B cell (primary cell): ENCODE results near the gene ATP2B3. TPM values are rescaled to one million over a fixed set of nuclear protein-coding genes. Genes with fewer than 3 reads are reported as not detected.
A peak's percentile ranks its signal among the peaks of the same experiment; 100 is the strongest.

Experiments used
- ATAC-seq: fragments of 200-7000 bp; cut with Tn5 transposase; one replicate; pipeline ENCODE4 v1.10.0; 2021; ENCODE audit warnings: low read depth, mild to moderate bottlenecking, moderate number of reproducible peaks, moderate library complexity
- CTCF ChIA-PET: fragments of 350-600 bp; sonication (Branson Sonifier 250); formaldehyde crosslinking; loops from one replicate; lab custom pipeline; 2021; ENCODE audit warnings: antibody characterized with exemption, inconsistent platforms; lab: Charles Lee
- POLR2A ChIA-PET: fragments of 350-600 bp; sonication (Branson Sonifier 250); formaldehyde crosslinking; loops from one replicate; lab custom pipeline; 2021; ENCODE audit warnings: antibody characterized with exemption; lab: Charles Lee
- DNase-seq: peaks from one replicate; pipeline ENCODE4 v3.0.0; 2013
- H2AFZ ChIP-seq: 2 replicates; pipeline ENCODE4 v1.6.1; 2012; ENCODE audit warnings: mild to moderate bottlenecking, low read depth, low read length; ENCODE audit not compliant: insufficient read depth, poor library complexity, severe bottlenecking
- H3K27ac ChIP-seq, 2 donors: 1 replicate in 1 of 2; 2 replicates in 1 of 2; pipeline ENCODE4 v1.5.1; 2012 to 2013; ENCODE audit warnings: low read length in 2 of 2, mild to moderate bottlenecking in 2 of 2, moderate library complexity in 1 of 2
- H3K27me3 ChIP-seq, 4 experiments: fragments of 200-600 bp in 1 of 4; sonication (generic) in 1 of 4; replicated peaks in 1 of 4; 1 replicate in 2 of 4; 2 replicates in 2 of 4; pipeline versions ENCODE4 v1.6.1 to v1.7.0; 2013 to 2016; ENCODE audit warnings: low read length in 3 of 4, mild to moderate bottlenecking in 2 of 4, mixed read lengths in 1 of 4, moderate library complexity in 1 of 4; ENCODE audit not compliant: insufficient read depth in 4 of 4, control insufficient read depth in 3 of 4; ENCODE audit errors: control extremely low read depth in 1 of 4
- H3K36me3 ChIP-seq, 2 experiments: replicated peaks in 1 of 2; 1 replicate in 1 of 2; 2 replicates in 1 of 2; pipeline versions ENCODE4 v1.6.1 to v1.7.1; 2013; ENCODE audit warnings: low read length in 1 of 2; ENCODE audit not compliant: insufficient read depth in 2 of 2, control insufficient read depth in 1 of 2; ENCODE audit errors: control extremely low read depth in 1 of 2, extremely low read depth in 1 of 2
- H3K4me1 ChIP-seq, 2 donors: fragments of 200-600 bp in 1 of 2; sonication (generic) in 1 of 2; 1 replicate in 1 of 2; 2 replicates in 1 of 2; pipeline versions ENCODE4 v1.5.1 to v1.6.1; 2013 to 2017; ENCODE audit warnings: low read length in 2 of 2; ENCODE audit not compliant: control insufficient read depth in 2 of 2, insufficient read depth in 2 of 2
- H3K4me2 ChIP-seq: replicated peaks from 2 replicates; pipeline ENCODE3; 2012; ENCODE audit warnings: mild to moderate bottlenecking, low read depth, low read length; ENCODE audit not compliant: poor library complexity, severe bottlenecking
- H3K4me3 ChIP-seq, 5 experiments: fragments of 200-600 bp in 1 of 5; sonication (generic) in 1 of 5; 1 replicate in 3 of 5; 2 replicates in 2 of 5; pipeline versions ENCODE4 v1.5.1 to v1.7.0; 2011 to 2016; ENCODE audit warnings: low read length in 4 of 5, mild to moderate bottlenecking in 4 of 5, low read depth in 2 of 5, control low read depth in 1 of 5, moderate library complexity in 1 of 5; ENCODE audit not compliant: insufficient read depth in 1 of 5; ENCODE audit errors: control extremely low read depth in 1 of 5, extremely low read depth in 1 of 5
- H3K79me2 ChIP-seq: fragments of 200-600 bp; sonication (generic); one replicate; pipeline ENCODE4 v1.6.0; 2016; ENCODE audit warnings: low read length; ENCODE audit not compliant: control insufficient read depth, insufficient read depth
- H3K9ac ChIP-seq: fragments of 200-600 bp; sonication (generic); 2 replicates; pipeline ENCODE4 v1.6.1; 2017; ENCODE audit warnings: mild to moderate bottlenecking, low read length, moderate library complexity
- H3K9me3 ChIP-seq, 3 donors: one replicate each; pipeline versions ENCODE4 v1.6.1 to v1.7.1; 2013; ENCODE audit warnings: low read length in 2 of 3; ENCODE audit not compliant: control insufficient read depth in 2 of 3, insufficient read depth in 1 of 3; ENCODE audit errors: control extremely low read depth in 1 of 3
- H4K20me1 ChIP-seq: 2 replicates; pipeline ENCODE4 v1.6.0; 2012; ENCODE audit warnings: mild to moderate bottlenecking, low read length; ENCODE audit not compliant: insufficient read depth, control insufficient read depth, poor library complexity, severe bottlenecking
- H3K27ac Mint-ChIP-seq: one replicate; pipeline ENCODE4 v1.8.0; 2021; ENCODE audit warnings: mixed read lengths
- H3K27me3 Mint-ChIP-seq: one replicate; pipeline ENCODE4 v1.8.0; 2021; ENCODE audit warnings: mixed read lengths
- H3K4me1 Mint-ChIP-seq: one replicate; pipeline ENCODE4 v1.8.0; 2021; ENCODE audit warnings: mixed read lengths
- H3K4me3 Mint-ChIP-seq: one replicate; pipeline ENCODE4 v1.8.0; 2021; ENCODE audit warnings: mixed read lengths
- H3K9me3 Mint-ChIP-seq: one replicate; pipeline ENCODE4 v1.8.0; 2022; ENCODE audit warnings: mixed read lengths; ENCODE audit not compliant: insufficient read depth
- CTCF ChIP-seq: fragments of 200-600 bp; IDR thresholded peaks from one replicate; pipeline ENCODE4 v1.8.0; 2022; ENCODE audit warnings: antibody characterized with exemption, mild to moderate bottlenecking
- EZH2 ChIP-seq: IDR thresholded peaks from 2 replicates; pipeline ENCODE4 v1.6.1; 2012; ENCODE audit warnings: borderline replicate concordance, low read depth, mild to moderate bottlenecking, moderate library complexity, low read length; ENCODE audit not compliant: insufficient read depth, poor library complexity, severe bottlenecking
- WGBS: methylation state at CpG from one replicate; pipeline ENCODE4 v1.1.5; 2013; ENCODE audit warnings: missing lambda C conversion rate; ENCODE audit not compliant: insufficient coverage; 5-methylcytosine and 5-hydroxymethylcytosine counted together
- intact Hi-C: fragments of 100-400 bp; cut with micrococcal nuclease; formaldehyde crosslinking; loops from one replicate; pipeline ENCODE4 v1.10.0; 2022
- polyA plus RNA-seq: library from polyadenylated mRNA; depleted of rRNA; stranded (reverse); fragments of >200 nt; gene quantifications from 2 replicates; pipeline ENCODE4 v1.2.3, GENCODE V29; 2012
- total RNA-seq, 2 donors: library from RNA; stranded (reverse); fragments of 120-200 nt in 1 of 2; gene quantifications; 1 replicate in 1 of 2; 2 replicates in 1 of 2; pipeline versions ENCODE4 v1.2.3 to v1.2.4, GENCODE V29; 2013 to 2022

Gene ATP2B3
- total and polyA plus RNA-seq, 2 donors (not counting 1 experiment from before 2014, with no cell fraction given): not detected

GRCh38 chrX:153580700-153581386 is 63.4 kb downstream of the ATP2B3 start:
- Histone ChIP-seq H3K4me1 (peaks cover 15 to 23% of the 10 kb centered on the region in 2 donors), H3K4me2 (no peak overlapping the region), H3K79me2 (no peaks in the 10 kb centered on the region), H2AFZ (no peak overlapping the region), H4K20me1 (no peaks in the 10 kb centered on the region), H3K9ac (no peak overlapping the region), H3K4me3 (no peak overlapping the region), H3K9me3 (no peaks in the 10 kb centered on the region), H3K36me3 (no peaks in the 10 kb centered on the region), H3K27ac (no peak overlapping the region), H3K27me3 (no peaks in the 10 kb centered on the region)
- CTCF ChIA-PET: interaction anchor here (1.6 to 2.3 kb wide), 2 partner anchors 20 to 548 kb away, joined by 4 to 6 read pairs; no protein-coding TSS in a partner anchor
- POLR2A ChIA-PET: no interaction called here
- ATAC-seq (no peak), DNase-seq (no peak)
- Mint-ChIP-seq H3K27me3 (no peaks in the 10 kb centered on the region), H3K27ac (no peak overlapping the region), H3K9me3 (no peaks in the 10 kb centered on the region), H3K4me1 (peaks cover 23% of the 10 kb centered on the region), H3K4me3 (no peak overlapping the region)
- intact Hi-C loops: no loop called here
- 100% methylated on average over 1 of the region's 14 CpGs for WGBS
- TF ChIP-seq EZH2 (no peak), CTCF (no peak)

DNA sequence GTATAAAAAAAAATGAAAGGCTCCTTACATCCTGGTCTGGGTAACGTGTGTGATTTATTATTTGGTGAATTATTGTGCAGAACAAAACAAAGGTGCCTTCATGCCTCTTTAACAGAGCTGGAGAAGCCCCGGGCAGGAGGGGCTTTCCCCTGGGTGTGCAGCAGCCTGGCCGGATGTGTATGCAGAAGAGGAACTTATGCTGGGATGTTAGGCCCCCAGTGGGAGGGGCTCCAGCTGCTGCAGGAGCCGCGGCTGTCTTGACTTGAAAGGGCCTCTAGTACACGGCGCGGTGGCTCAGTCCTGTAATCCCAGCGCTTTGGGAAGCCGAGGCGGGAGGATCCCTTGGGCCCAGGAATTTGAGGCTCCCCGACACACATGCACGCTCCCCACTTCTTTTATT is 65.5 kb downstream of the ATP2B3 start:
- 0% methylated on average over 8 of the region's 13 CpGs for WGBS
- H3K27me3 ChIP-seq: no peaks in the 10 kb centered on the region
- TF ChIP-seq EZH2 (no peak), CTCF (no peak)
- H2AFZ ChIP-seq: peak overlapping the region; percentile 36
- no peaks in the 10 kb centered on the region for H3K9me3 ChIP-seq
- intact Hi-C loops: loop anchor here (1.0 kb wide), 1 partner anchor 13 kb away; no protein-coding TSS in a partner anchor
- ATAC-seq (peak; percentile 100), DNase-seq (peak; percentile 84)
- Mint-ChIP-seq H3K27ac (peak overlapping the region; percentile 81), H3K27me3 (no peaks in the 10 kb centered on the region), H3K4me1 (peaks cover 25% of the 10 kb centered on the region), H3K9me3 (no peaks in the 10 kb centered on the region), H3K4me3 (peak overlapping the region; percentile 73)
- H3K4me1 ChIP-seq: peaks cover 15 to 27% of the 10 kb centered on the region in 2 donors
- ChIA-PET POLR2A (interaction anchor here (0.6 kb wide), 1 partner anchor 16 kb away, joined by 3 read pairs; no protein-coding TSS in a partner anchor), CTCF (interaction anchor here (0.9 to 2.3 kb wide), 5 partner anchors 10 to 550 kb away, joined by 3 to 6 read pairs (median 3); no protein-coding TSS in a partner anchor)
- H4K20me1 ChIP-seq: no peaks in the 10 kb centered on the region
- peak overlapping the region in 3 of 5 experiments; percentile 9 to 26 (median 18) for H3K4me3 ChIP-seq
- no peak overlapping the region for H3K9ac ChIP-seq
- no peaks in the 10 kb centered on the region for H3K79me2 ChIP-seq
- H3K4me2 ChIP-seq: peak overlapping the region; percentile 60
- peaks cover 0 to 13% of the 10 kb centered on the region in 2 experiments for H3K36me3 ChIP-seq
- peak overlapping the region in 1 of 2 donors; percentile 16 for H3K27ac ChIP-seq
